HG02798 (cell line): Measurements from ENCODE around the gene MFSD12.

Source experiments
- ATAC-seq: cut with Tn5 transposase; IDR thresholded peaks from one replicate; pipeline ENCODE4 v1.9.1; 2021; ENCODE audit warnings: mild to moderate bottlenecking; ENCODE audit not compliant: unreplicated experiment, poor library complexity

The MFSD12 gene

GRCh38 chr19:3563709-3564524, 6.5 kb upstream of the MFSD12 start:
- no peak for ATAC-seq

- ATAC-seq: no peak
Measured at GRCh38 chr19:3556978-3557460, 367 bp downstream of the MFSD12 start.

DNA sequence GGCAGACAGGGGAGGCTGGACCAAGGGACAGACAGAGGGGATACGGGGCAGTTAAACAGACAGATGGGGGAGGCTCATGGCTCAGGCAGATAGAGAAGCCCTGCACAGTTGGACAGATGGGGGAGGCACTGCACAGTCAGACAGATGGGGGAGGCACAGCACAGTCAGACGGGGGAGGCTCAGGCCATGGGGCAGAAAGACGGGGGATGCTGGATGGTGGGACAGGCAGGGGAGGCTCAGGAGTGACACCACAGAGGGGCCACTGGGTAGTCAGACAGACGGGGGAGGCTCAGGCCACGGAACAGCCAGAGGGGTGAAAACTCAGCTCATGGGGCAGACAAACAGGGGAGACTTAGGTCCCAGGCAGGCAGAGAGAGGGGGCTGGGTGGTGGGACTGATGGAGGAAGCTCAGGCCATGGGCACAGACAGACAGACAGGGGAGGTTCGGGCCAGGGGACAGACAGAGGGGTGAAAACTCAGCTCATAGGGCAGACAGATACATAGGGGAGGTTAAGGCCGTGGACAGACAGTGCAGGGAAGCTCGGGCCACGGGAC, 886 bp downstream of the MFSD12 start:
- ATAC-seq: no peak

GRCh38 chr19:3555653-3556422, 1.5 kb downstream of the MFSD12 start:
- no peak for ATAC-seq

GRCh38 chr19:3554254-3555083, 2.9 kb downstream of the MFSD12 start:
- no peak for ATAC-seq

- ATAC-seq: no peak
Measured at GRCh38 chr19:3551792-3552095, 5.6 kb downstream of the MFSD12 start.

GRCh38 chr19:3550947-3551791, 6.2 kb downstream of the MFSD12 start:
- ATAC-seq: no peak

DNA sequence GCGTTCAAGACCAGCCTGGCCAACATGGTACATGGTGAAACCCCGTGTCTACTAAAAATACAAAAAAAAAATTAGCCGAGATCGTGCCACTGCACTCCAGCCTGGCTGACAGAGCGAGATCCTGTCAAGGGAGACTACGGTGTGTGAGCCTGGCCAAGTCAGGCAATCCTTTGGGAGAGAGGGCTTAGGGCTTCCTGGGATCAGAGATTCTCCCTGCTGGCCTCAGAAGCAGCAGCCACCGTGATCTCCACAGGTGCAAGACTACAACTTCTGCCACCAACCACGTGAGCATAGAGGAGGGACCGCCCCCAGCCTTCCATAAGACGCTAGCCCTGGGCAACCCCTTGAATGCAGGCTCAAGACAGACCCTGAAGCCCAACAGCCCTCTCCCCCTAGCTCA, 7.6 kb downstream of the MFSD12 start:
- ATAC-seq: no peak

DNA sequence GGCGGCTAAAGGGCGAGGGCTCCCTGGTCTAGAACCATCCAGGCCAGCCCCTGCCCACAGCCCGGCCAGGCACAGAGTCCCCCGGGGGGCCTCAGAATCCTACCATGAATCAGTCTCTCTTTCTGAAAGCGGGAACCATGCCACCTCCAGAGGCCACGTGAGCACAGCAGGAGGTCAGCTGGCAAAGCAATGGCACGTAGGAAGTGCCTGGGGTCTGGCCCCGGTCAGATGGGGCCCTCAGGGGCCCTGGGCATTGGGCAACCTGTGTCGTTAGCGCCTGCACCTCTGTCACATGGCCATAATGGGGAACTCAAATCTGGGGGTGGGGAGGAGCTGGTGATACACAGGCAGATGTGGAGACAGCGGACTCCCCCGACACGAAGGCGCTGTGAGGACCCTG, 8.8 kb downstream of the MFSD12 start:
- no peak for ATAC-seq

- no peak for ATAC-seq
Measured at GRCh38 chr19:3547767-3548282, 9.6 kb downstream of the MFSD12 start.

- no peak for ATAC-seq
Measured at GRCh38 chr19:3547301-3547731, 10.1 kb downstream of the MFSD12 start.

DNA sequence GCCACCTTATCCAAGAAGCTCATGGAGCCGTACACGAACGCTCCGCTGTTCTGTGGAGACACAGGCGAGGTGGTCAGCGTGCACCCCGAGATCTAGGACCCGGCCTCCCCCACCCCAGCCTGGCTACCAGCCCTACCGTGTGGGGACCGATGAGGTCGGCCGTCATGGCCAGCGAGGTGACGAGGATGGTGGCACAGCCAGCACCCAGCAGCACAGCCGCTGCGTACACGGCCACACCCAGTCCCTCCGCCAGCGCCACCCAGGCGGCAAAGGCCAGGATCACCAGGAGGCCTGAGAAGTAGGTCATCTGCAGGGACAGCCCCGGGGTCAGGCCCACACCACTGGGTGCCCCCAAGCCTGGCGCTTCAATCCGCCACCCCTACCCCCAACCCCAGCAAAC, 11.3 kb downstream of the MFSD12 start:
- ATAC-seq: no peak

- ATAC-seq: no peak
Measured at GRCh38 chr19:3545669-3546034, 11.7 kb downstream of the MFSD12 start.

- ATAC-seq: peak; percentile 46
Measured at GRCh38 chr19:3544742-3545668, 12.4 kb downstream of the MFSD12 start.

DNA sequence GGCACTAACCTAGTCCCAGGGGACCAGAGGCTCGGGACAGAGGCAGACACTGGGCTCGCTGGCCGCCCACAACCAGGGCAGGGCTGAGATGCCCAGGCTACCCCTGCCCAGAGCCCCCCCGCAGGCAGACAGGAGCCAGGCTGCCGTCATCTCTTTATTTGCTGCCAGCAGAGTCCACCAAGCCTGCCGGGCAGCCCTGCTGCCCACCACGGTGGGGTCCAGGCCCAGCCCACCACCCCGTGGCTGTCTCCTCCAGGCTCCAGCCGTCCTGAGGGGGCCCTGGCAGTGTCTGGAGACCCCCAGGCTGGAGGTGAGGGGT, 13.4 kb downstream of the MFSD12 start:
- no peak for ATAC-seq

DNA sequence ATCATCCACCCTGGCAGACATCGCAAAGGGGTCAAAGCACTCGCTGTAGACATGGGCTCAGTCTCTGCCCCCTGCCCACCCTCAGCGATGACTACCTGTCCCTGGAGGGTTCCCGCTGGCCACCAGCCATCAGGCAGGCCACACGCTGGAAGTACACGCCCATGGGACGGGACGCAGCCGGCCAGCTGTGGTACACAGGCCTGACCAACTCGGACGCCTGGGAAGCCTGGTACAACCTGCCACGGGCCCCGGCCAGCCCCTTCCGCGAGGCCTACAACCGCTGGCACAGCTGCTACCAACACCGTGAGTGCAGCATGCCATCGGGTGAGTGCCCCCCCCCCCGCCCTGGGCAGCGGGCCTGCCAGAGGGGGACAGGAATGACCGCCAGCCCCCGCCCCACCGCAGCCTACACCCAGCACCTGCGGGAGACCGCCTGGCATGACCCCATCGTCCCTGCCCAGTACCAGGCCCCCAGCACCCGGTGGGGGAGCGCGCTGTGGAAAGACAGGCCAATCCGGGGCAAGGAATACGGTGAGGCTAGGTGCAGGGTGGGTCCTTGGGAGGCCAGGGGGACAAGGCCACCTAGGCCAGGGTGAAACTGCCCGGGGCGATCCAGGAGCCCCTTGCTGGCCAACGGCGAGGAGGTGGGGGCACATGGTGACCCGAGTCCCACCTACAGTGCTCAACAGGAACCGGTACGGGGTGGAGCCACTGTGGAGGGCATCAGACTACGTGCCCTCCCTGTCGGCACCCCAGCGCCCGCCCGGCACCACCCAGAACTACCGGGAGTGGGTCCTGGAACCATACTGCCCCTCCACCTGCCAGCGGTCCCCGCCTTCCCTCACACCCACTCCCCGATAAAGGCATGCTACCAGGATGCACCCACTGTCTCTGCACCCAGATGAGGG, 14.0 kb downstream of the MFSD12 start:
- no peak for ATAC-seq

DNA sequence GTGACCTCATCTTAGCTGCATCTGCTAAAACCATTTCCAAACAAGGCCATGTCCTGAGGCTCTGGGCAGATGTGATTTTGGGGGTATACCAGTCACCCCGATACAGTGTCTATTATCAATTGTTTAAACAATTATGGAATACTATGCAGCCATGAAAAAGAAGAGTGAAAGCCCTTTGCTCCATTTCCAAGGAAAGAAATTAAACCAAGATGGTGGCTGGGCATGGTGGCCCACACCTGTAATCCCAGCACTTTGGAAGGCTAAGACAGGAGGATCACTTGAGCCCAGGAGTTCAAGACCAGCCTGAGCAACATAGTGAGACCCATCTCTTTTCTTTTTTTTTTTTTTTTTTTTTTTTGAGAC, 17.6 kb downstream of the MFSD12 start:
- no peak for ATAC-seq
